NT2/D1 (cell line): Measurements from ENCODE around the gene LYVE1.

ENCODE experiments used
- SUZ12 ChIP-seq: IDR thresholded peaks from 2 replicates; pipeline ENCODE4 v1.6.1; 2011; ENCODE audit not compliant: insufficient read length, insufficient read depth; ENCODE audit errors: extremely low read depth
- YY1 ChIP-seq: IDR thresholded peaks from 2 replicates; pipeline ENCODE4 v1.6.1; 2011; ENCODE audit not compliant: insufficient read length, insufficient read depth
- ZNF274 ChIP-seq: IDR thresholded peaks from 2 replicates; pipeline ENCODE4 v1.6.1; 2011; ENCODE audit warnings: mild to moderate bottlenecking, low read depth, low read length

DNA sequence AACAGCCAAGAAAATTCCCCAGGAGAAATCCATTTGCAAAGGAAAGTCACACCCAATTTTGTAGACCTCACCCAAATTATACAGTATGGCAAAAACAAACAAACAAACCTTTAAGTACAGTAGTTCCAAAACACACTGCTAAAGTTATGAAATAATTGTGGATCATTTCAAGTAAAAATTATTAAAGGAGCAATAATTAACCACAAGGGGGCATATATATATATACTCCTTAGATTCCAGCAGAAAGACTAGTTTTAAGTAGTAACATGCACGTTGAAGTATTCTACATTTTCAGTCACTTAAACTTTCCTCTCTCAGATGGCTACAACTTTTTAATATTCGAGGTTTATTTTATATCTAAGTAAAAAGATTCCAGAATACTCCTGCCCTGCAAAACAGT lies 54.3 kb downstream of the LYVE1 start:
- TF ChIP-seq ZNF274 (no peak), SUZ12 (no peak), YY1 (no peak)
